A673 (cell line): ENCODE data around the gene SPAST. TPM values are rescaled to one million over a fixed set of nuclear protein-coding genes. Genes with fewer than 3 reads are reported as not detected.
"Not testable (repeated sequence)": the region's sequence is repeated elsewhere in the genome, so short reads cannot be mapped to it uniquely, and the experiment has no call there.

Experiments used
- BruUV-seq: library from RNA; stranded (reverse); fragments of 400-500 nt; replicated peaks from 2 replicates; lab custom pipeline; 2021; lab: Mats Ljungman, UMichigan
- CTCF ChIA-PET: fragments of 300-600 bp; sonication (Branson Sonifier 250); formaldehyde crosslinking; loops from one replicate; lab custom pipeline; 2022; ENCODE audit warnings: antibody characterized with exemption; lab: Charles Lee
- POLR2A ChIA-PET: fragments of 300-600 bp; sonication (Branson Sonifier 250); formaldehyde crosslinking; loops from one replicate; lab custom pipeline; 2022; ENCODE audit warnings: antibody characterized with exemption; ENCODE audit not compliant: low non-redundant PET; lab: Charles Lee
- DNase-seq: peaks from one replicate; pipeline ENCODE4 v3.0.0-alpha.2; 2015; ENCODE audit warnings: low spot score
- H3K27ac ChIP-seq: fragments of 200-600 bp; sonication (generic); 2 replicates; pipeline ENCODE4 v1.5.1; 2016; ENCODE audit warnings: mixed run types, low read depth, mild to moderate bottlenecking, mixed read lengths, antibody characterized with exemption, low read length; ENCODE audit not compliant: poor library complexity, severe bottlenecking
- H3K27me3 ChIP-seq: fragments of 200-600 bp; sonication (generic); replicated peaks from 2 replicates; pipeline ENCODE4 v1.6.1; 2017; ENCODE audit warnings: mixed run types, low read depth, mild to moderate bottlenecking, mixed read lengths, antibody characterized with exemption, low read length; ENCODE audit not compliant: insufficient read depth, poor library complexity
- H3K36me3 ChIP-seq: fragments of 200-600 bp; sonication (generic); 2 replicates; pipeline ENCODE4 v1.6.1; 2016; ENCODE audit warnings: mixed run types, mild to moderate bottlenecking, mixed read lengths, antibody characterized with exemption, low read length; ENCODE audit not compliant: insufficient read depth, poor library complexity, severe bottlenecking
- H3K4me1 ChIP-seq: fragments of 200-600 bp; sonication (generic); 2 replicates; pipeline ENCODE4 v1.6.1; 2017; ENCODE audit warnings: mixed run types, mild to moderate bottlenecking, mixed read lengths, antibody characterized with exemption, low read length; ENCODE audit not compliant: insufficient read depth, poor library complexity, severe bottlenecking
- H3K4me3 ChIP-seq: fragments of 200-600 bp; sonication (generic); 2 replicates; pipeline ENCODE4 v1.5.1; 2016; ENCODE audit warnings: low read depth, mixed run types, mild to moderate bottlenecking, mixed read lengths, low read length; ENCODE audit not compliant: poor library complexity, severe bottlenecking
- H3K9me3 ChIP-seq: fragments of 200-600 bp; sonication (generic); 2 replicates; pipeline ENCODE4 v1.6.1; 2016; ENCODE audit warnings: mixed run types, low read depth, mild to moderate bottlenecking, mixed read lengths, antibody characterized with exemption, low read length; ENCODE audit not compliant: poor library complexity, severe bottlenecking
- CTCF ChIP-seq: fragments of 300-800, 200-600 bp; sonication (generic); conservative IDR thresholded peaks from 2 replicates; pipeline ENCODE4 v1.5.1; 2017; ENCODE audit warnings: low read depth, mild to moderate bottlenecking, antibody characterized with exemption, low read length, moderate library complexity, mixed read lengths
- EZH2 ChIP-seq: fragments of 200-600 bp; sonication (generic); IDR thresholded peaks from 2 replicates; pipeline ENCODE4 v1.6.1; 2017; ENCODE audit warnings: borderline replicate concordance, low read depth, mild to moderate bottlenecking, mixed read lengths, antibody characterized with exemption, low read length; ENCODE audit not compliant: poor library complexity, severe bottlenecking
- intact Hi-C: fragments of 100-400 bp; cut with micrococcal nuclease; formaldehyde crosslinking; loops from one replicate; pipeline ENCODE4 v1.10.0; 2022; ENCODE audit not compliant: unreplicated experiment
- total RNA-seq: library from RNA; stranded (reverse); gene quantifications from 2 replicates; pipeline ENCODE4 v1.2.3, GENCODE V29; 2021

SPAST gene
- total RNA-seq, 1 experiment from 2014 or later = 40.2 TPM

- H3K4me3 ChIP-seq = no peak overlapping the region
- BruUV-seq = no TSS peak
- no peak overlapping the region for H3K27ac ChIP-seq
- no peak for TF ChIP-seq EZH2
- no peak for TF ChIP-seq CTCF
- ChIA-PET POLR2A (no interaction called here), CTCF (no interaction called here)
- no peak for DNase-seq
- H3K36me3 ChIP-seq = no peaks in the 10 kb centered on the region
- no peaks in the 10 kb centered on the region for H3K27me3 ChIP-seq
- no peaks in the 10 kb centered on the region for H3K4me1 ChIP-seq
- intact Hi-C loops = no loop called here
- H3K9me3 ChIP-seq = no peaks in the 10 kb centered on the region
Measured at GRCh38 chr2:32161296-32161695, 97.9 kb downstream of the SPAST start.

GRCh38 chr2:32164254-32164653 lies 100.9 kb downstream of the SPAST start:
- BruUV-seq, intact Hi-C loops, H3K9me3 ChIP-seq, H3K4me1 ChIP-seq, H3K27ac ChIP-seq, H3K27me3 ChIP-seq, H3K36me3 ChIP-seq, POLR2A ChIA-PET, DNase-seq, CTCF ChIA-PET: not testable (repeated sequence)
- H3K4me3 ChIP-seq = peak overlapping the region; percentile 76

GRCh38 chr2:32165027-32165347 lies 101.6 kb downstream of the SPAST start:
- POLR2A ChIA-PET = interaction anchor here (0.5 kb wide), 1 partner anchor 101 kb away, joined by 16 read pairs; no protein-coding TSS in a partner anchor
- H3K36me3 ChIP-seq, H3K9me3 ChIP-seq, intact Hi-C loops, H3K4me1 ChIP-seq, BruUV-seq, H3K27me3 ChIP-seq, CTCF ChIA-PET: not testable (repeated sequence)
- Histone ChIP-seq H3K4me3 (peak overlapping the region; percentile 76), H3K27ac (peak overlapping the region; percentile 87)
- DNase-seq = peak; percentile 20

- peak overlapping the region; percentile 87 for H3K27ac ChIP-seq
- H3K9me3 ChIP-seq = no peaks in the 10 kb centered on the region
- ChIA-PET POLR2A (interaction anchor here (0.6 kb wide), 1 partner anchor 15 kb away, joined by 3 read pairs; no protein-coding TSS in a partner anchor), CTCF (no interaction called here)
- peak overlapping the region; percentile 76 for H3K4me3 ChIP-seq
- TF ChIP-seq CTCF (no peak), EZH2 (no peak)
- no peaks in the 10 kb centered on the region for H3K27me3 ChIP-seq
- intact Hi-C loops = no loop called here
- no peak for DNase-seq
- peaks cover 7% of the 10 kb centered on the region for H3K4me1 ChIP-seq
- no peaks in the 10 kb centered on the region for H3K36me3 ChIP-seq
- no TSS peak for BruUV-seq
Measured at GRCh38 chr2:32166115-32166574, 102.8 kb downstream of the SPAST start.
